SK-N-DZ (cell line): ENCODE results near the gene UVRAG.

Experiments used
- small RNA-seq, 2 experiments: library from RNA; depleted of rRNA; stranded (forward); fragments of <200 nt; gene quantifications; one replicate each; pipeline ENCODE3, GENCODE V24; 2014

Gene UVRAG

Small RNAs within 50 kb of the gene (small RNA-seq; reads per million reads assigned to genes)
- gene RF00019 (0 reads per million in 2 experiments), gene RNA5SP344 (0 reads per million in 2 experiments)
